GM23338 (cell line): Measurements from ENCODE around the gene POLR3E.

Experiments used
- CTCF ChIP-seq, 2 experiments: fragments of 200-600 bp in 1 of 2; sonication (generic) in 1 of 2; conservative IDR thresholded peaks; 2 replicates each; pipeline versions ENCODE4 v1.5.1 to v1.6.1; 2016 to 2017; ENCODE audit warnings: antibody characterized with exemption in 2 of 2, low read depth in 2 of 2, mild to moderate bottlenecking in 2 of 2, moderate library complexity in 1 of 2
- EZH2phosphoT487 ChIP-seq: fragments of 200-600 bp; sonication (generic); IDR thresholded peaks from one replicate; pipeline ENCODE4 v1.8.1; 2018; ENCODE audit warnings: antibody characterized with exemption; ENCODE audit not compliant: unreplicated experiment
- JUNB ChIP-seq: IDR thresholded peaks from one replicate; pipeline ENCODE4 v1.6.1; 2016; ENCODE audit warnings: antibody characterized with exemption; ENCODE audit not compliant: unreplicated experiment
- NANOG ChIP-seq: IDR thresholded peaks from 2 replicates; pipeline ENCODE4 v1.6.1; 2016; ENCODE audit warnings: antibody characterized with exemption, borderline replicate concordance
- POLR2AphosphoS5 ChIP-seq: IDR thresholded peaks from 2 replicates; pipeline ENCODE4 v1.6.1; 2016; ENCODE audit warnings: antibody characterized with exemption, low read depth
- ZNF331 ChIP-seq: fragments of 250-450 bp; sonication (Bioruptor Pico); IDR thresholded peaks from 2 replicates; pipeline ENCODE4 v1.5.0; 2020; ENCODE audit warnings: low read depth, mild to moderate bottlenecking, moderate library complexity

DNA sequence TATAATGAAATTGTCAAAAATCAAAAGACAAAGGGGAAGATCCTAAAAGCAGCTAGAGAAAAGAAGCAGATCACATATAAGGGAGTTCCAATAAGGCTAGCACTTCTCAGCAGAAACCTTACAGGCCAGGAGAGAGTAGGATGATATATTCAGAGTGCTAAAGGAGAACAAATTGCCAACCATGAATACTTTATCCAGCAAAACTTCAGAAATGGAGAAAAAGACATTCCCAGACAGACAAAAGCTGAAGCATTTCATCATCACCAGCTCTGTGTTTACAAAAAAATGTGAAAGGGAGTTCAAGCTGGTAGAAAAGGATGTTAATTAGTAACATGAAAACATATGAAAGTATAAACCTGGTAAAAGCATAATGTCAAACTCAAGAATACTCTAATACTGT, 39.8 kb downstream of the POLR3E start:
- no peak for TF ChIP-seq CTCF (conservative IDR thresholded peaks at IDR 0.05; ENCODE audit: low read depth in 2 of 2)
- TF ChIP-seq POLR2AphosphoS5 = no peak
- TF ChIP-seq JUNB = no peak
- TF ChIP-seq EZH2phosphoT487 = no peak
- no peak for TF ChIP-seq ZNF331 (CRISPR knock-in tag)
- no peak for TF ChIP-seq NANOG
